Measurements from ENCODE around the gene PUSL1. TPM values are rescaled to one million over a fixed set of nuclear protein-coding genes. Genes with fewer than 3 reads are reported as not detected.

Gene PUSL1
- total and polyA plus RNA-seq, 2 of the 4 experiments (the other 2 are of a cell fraction), result 10.9 to 33.0 TPM

- TF ChIP-seq CTCF (conservative IDR thresholded peaks at IDR 0.05; ENCODE audit: low read depth, low read length), result no peak
- TF ChIP-seq ELK1 (IDR thresholded peaks at IDR 0.05; ENCODE audit: borderline replicate concordance, low read depth, low read length), result no peak
Measured at GRCh38 chr1:1294250-1294890, 14.0 kb upstream of the PUSL1 start (continued).
